B cell (primary cell): ENCODE results near the gene MTHFD1L. TPM values are rescaled to one million over a fixed set of nuclear protein-coding genes. Genes with fewer than 3 reads are reported as not detected.

ENCODE experiments used
- ATAC-seq: fragments of 200-7000 bp; cut with Tn5 transposase; one replicate; pipeline ENCODE4 v1.10.0; 2021; ENCODE audit warnings: low read depth, mild to moderate bottlenecking, moderate number of reproducible peaks, moderate library complexity
- CTCF ChIA-PET: fragments of 350-600 bp; sonication (Branson Sonifier 250); formaldehyde crosslinking; loops from one replicate; lab custom pipeline; 2021; ENCODE audit warnings: antibody characterized with exemption, inconsistent platforms; lab: Charles Lee
- POLR2A ChIA-PET: fragments of 350-600 bp; sonication (Branson Sonifier 250); formaldehyde crosslinking; loops from one replicate; lab custom pipeline; 2021; ENCODE audit warnings: antibody characterized with exemption; lab: Charles Lee
- DNase-seq: peaks from one replicate; pipeline ENCODE4 v3.0.0; 2013
- H2AFZ ChIP-seq: 2 replicates; pipeline ENCODE4 v1.6.1; 2012; ENCODE audit warnings: mild to moderate bottlenecking, low read depth, low read length; ENCODE audit not compliant: insufficient read depth, poor library complexity, severe bottlenecking
- H3K27ac ChIP-seq, 2 donors: 1 replicate in 1 of 2; 2 replicates in 1 of 2; pipeline ENCODE4 v1.5.1; 2012 to 2013; ENCODE audit warnings: low read length in 2 of 2, mild to moderate bottlenecking in 2 of 2, moderate library complexity in 1 of 2
- H3K27me3 ChIP-seq, 4 experiments: fragments of 200-600 bp in 1 of 4; sonication (generic) in 1 of 4; replicated peaks in 1 of 4; 1 replicate in 2 of 4; 2 replicates in 2 of 4; pipeline versions ENCODE4 v1.6.1 to v1.7.0; 2013 to 2016; ENCODE audit warnings: low read length in 3 of 4, mild to moderate bottlenecking in 2 of 4, mixed read lengths in 1 of 4, moderate library complexity in 1 of 4; ENCODE audit not compliant: insufficient read depth in 4 of 4, control insufficient read depth in 3 of 4; ENCODE audit errors: control extremely low read depth in 1 of 4
- H3K36me3 ChIP-seq, 2 experiments: replicated peaks in 1 of 2; 1 replicate in 1 of 2; 2 replicates in 1 of 2; pipeline versions ENCODE4 v1.6.1 to v1.7.1; 2013; ENCODE audit warnings: low read length in 1 of 2; ENCODE audit not compliant: insufficient read depth in 2 of 2, control insufficient read depth in 1 of 2; ENCODE audit errors: control extremely low read depth in 1 of 2, extremely low read depth in 1 of 2
- H3K4me1 ChIP-seq, 2 donors: fragments of 200-600 bp in 1 of 2; sonication (generic) in 1 of 2; 1 replicate in 1 of 2; 2 replicates in 1 of 2; pipeline versions ENCODE4 v1.5.1 to v1.6.1; 2013 to 2017; ENCODE audit warnings: low read length in 2 of 2; ENCODE audit not compliant: control insufficient read depth in 2 of 2, insufficient read depth in 2 of 2
- H3K4me2 ChIP-seq: replicated peaks from 2 replicates; pipeline ENCODE3; 2012; ENCODE audit warnings: mild to moderate bottlenecking, low read depth, low read length; ENCODE audit not compliant: poor library complexity, severe bottlenecking
- H3K4me3 ChIP-seq, 5 experiments: fragments of 200-600 bp in 1 of 5; sonication (generic) in 1 of 5; 1 replicate in 3 of 5; 2 replicates in 2 of 5; pipeline versions ENCODE4 v1.5.1 to v1.7.0; 2011 to 2016; ENCODE audit warnings: low read length in 4 of 5, mild to moderate bottlenecking in 4 of 5, low read depth in 2 of 5, control low read depth in 1 of 5, moderate library complexity in 1 of 5; ENCODE audit not compliant: insufficient read depth in 1 of 5; ENCODE audit errors: control extremely low read depth in 1 of 5, extremely low read depth in 1 of 5
- H3K79me2 ChIP-seq: fragments of 200-600 bp; sonication (generic); one replicate; pipeline ENCODE4 v1.6.0; 2016; ENCODE audit warnings: low read length; ENCODE audit not compliant: control insufficient read depth, insufficient read depth
- H3K9ac ChIP-seq: fragments of 200-600 bp; sonication (generic); 2 replicates; pipeline ENCODE4 v1.6.1; 2017; ENCODE audit warnings: mild to moderate bottlenecking, low read length, moderate library complexity
- H3K9me3 ChIP-seq, 3 donors: one replicate each; pipeline versions ENCODE4 v1.6.1 to v1.7.1; 2013; ENCODE audit warnings: low read length in 2 of 3; ENCODE audit not compliant: control insufficient read depth in 2 of 3, insufficient read depth in 1 of 3; ENCODE audit errors: control extremely low read depth in 1 of 3
- H4K20me1 ChIP-seq: 2 replicates; pipeline ENCODE4 v1.6.0; 2012; ENCODE audit warnings: mild to moderate bottlenecking, low read length; ENCODE audit not compliant: insufficient read depth, control insufficient read depth, poor library complexity, severe bottlenecking
- H3K27ac Mint-ChIP-seq: one replicate; pipeline ENCODE4 v1.8.0; 2021; ENCODE audit warnings: mixed read lengths
- H3K27me3 Mint-ChIP-seq: one replicate; pipeline ENCODE4 v1.8.0; 2021; ENCODE audit warnings: mixed read lengths
- H3K4me1 Mint-ChIP-seq: one replicate; pipeline ENCODE4 v1.8.0; 2021; ENCODE audit warnings: mixed read lengths
- H3K4me3 Mint-ChIP-seq: one replicate; pipeline ENCODE4 v1.8.0; 2021; ENCODE audit warnings: mixed read lengths
- H3K9me3 Mint-ChIP-seq: one replicate; pipeline ENCODE4 v1.8.0; 2022; ENCODE audit warnings: mixed read lengths; ENCODE audit not compliant: insufficient read depth
- CTCF ChIP-seq: fragments of 200-600 bp; IDR thresholded peaks from one replicate; pipeline ENCODE4 v1.8.0; 2022; ENCODE audit warnings: antibody characterized with exemption, mild to moderate bottlenecking
- EZH2 ChIP-seq: IDR thresholded peaks from 2 replicates; pipeline ENCODE4 v1.6.1; 2012; ENCODE audit warnings: borderline replicate concordance, low read depth, mild to moderate bottlenecking, moderate library complexity, low read length; ENCODE audit not compliant: insufficient read depth, poor library complexity, severe bottlenecking
- WGBS: methylation state at CpG from one replicate; pipeline ENCODE4 v1.1.5; 2013; ENCODE audit warnings: missing lambda C conversion rate; ENCODE audit not compliant: insufficient coverage; 5-methylcytosine and 5-hydroxymethylcytosine counted together
- intact Hi-C: fragments of 100-400 bp; cut with micrococcal nuclease; formaldehyde crosslinking; loops from one replicate; pipeline ENCODE4 v1.10.0; 2022
- polyA plus RNA-seq: library from polyadenylated mRNA; depleted of rRNA; stranded (reverse); fragments of >200 nt; gene quantifications from 2 replicates; pipeline ENCODE4 v1.2.3, GENCODE V29; 2012
- total RNA-seq, 2 donors: library from RNA; stranded (reverse); fragments of 120-200 nt in 1 of 2; gene quantifications; 1 replicate in 1 of 2; 2 replicates in 1 of 2; pipeline versions ENCODE4 v1.2.3 to v1.2.4, GENCODE V29; 2013 to 2022

Gene MTHFD1L
- total and polyA plus RNA-seq, 2 donors (not counting 1 experiment from before 2014, with no cell fraction given) = 2.9 to 16.1 TPM

- intact Hi-C loops = no loop called here
- Histone ChIP-seq H3K79me2 (no peaks in the 10 kb centered on the region), H3K4me2 (no peak overlapping the region), H3K27ac (no peak overlapping the region), H3K4me1 (peaks cover 0 to 6% of the 10 kb centered on the region in 2 donors), H3K4me3 (no peak overlapping the region), H3K36me3 (peaks cover 0 to 2% of the 10 kb centered on the region in 2 experiments), H3K27me3 (no peaks in the 10 kb centered on the region), H4K20me1 (no peaks in the 10 kb centered on the region), H2AFZ (no peak overlapping the region), H3K9ac (no peak overlapping the region), H3K9me3 (no peaks in the 10 kb centered on the region)
- H3K27ac Mint-ChIP-seq = no peak overlapping the region
- POLR2A ChIA-PET = no interaction called here
- peaks cover 3% of the 10 kb centered on the region for H3K9me3 Mint-ChIP-seq
- TF ChIP-seq CTCF (no peak), EZH2 (no peak)
- peaks cover 5% of the 10 kb centered on the region for H3K4me1 Mint-ChIP-seq
- no peak for DNase-seq
- no peak for ATAC-seq
- H3K27me3 Mint-ChIP-seq = no peaks in the 10 kb centered on the region
- WGBS = 100% methylated on average over 2 of the region's 8 CpGs
- CTCF ChIA-PET = no interaction called here
- H3K4me3 Mint-ChIP-seq = no peak overlapping the region
Observed at GRCh38 chr6:150971219-150971618, 105.7 kb downstream of the MTHFD1L start.

GRCh38 chr6:150975136-150975535 is 109.6 kb downstream of the MTHFD1L start:
- CTCF ChIA-PET = no interaction called here

More at GRCh38 chr6:150975136-150975535, 109.6 kb downstream of the MTHFD1L start:
- no peaks in the 10 kb centered on the region for H3K4me1 ChIP-seq
- no peak overlapping the region for H3K9ac ChIP-seq
- POLR2A ChIA-PET = no interaction called here
- no peak overlapping the region for H3K4me2 ChIP-seq
- no peak overlapping the region for H3K27ac ChIP-seq
- H3K36me3 ChIP-seq = peaks cover 0 to 2% of the 10 kb centered on the region in 2 experiments
- intact Hi-C loops = no loop called here
- H3K9me3 ChIP-seq = no peaks in the 10 kb centered on the region
- ATAC-seq (no peak), DNase-seq (no peak)
- no peaks in the 10 kb centered on the region for H3K27me3 ChIP-seq
- TF ChIP-seq EZH2 (no peak), CTCF (no peak)
- H4K20me1 ChIP-seq = no peaks in the 10 kb centered on the region
- Mint-ChIP-seq H3K27ac (no peak overlapping the region), H3K4me1 (peaks cover 6% of the 10 kb centered on the region), H3K4me3 (no peak overlapping the region), H3K27me3 (no peaks in the 10 kb centered on the region), H3K9me3 (peaks cover 3% of the 10 kb centered on the region)
- H3K4me3 ChIP-seq = no peak overlapping the region
- H2AFZ ChIP-seq = no peak overlapping the region
- WGBS = 95% methylated on average over 3 of the region's 6 CpGs
- no peaks in the 10 kb centered on the region for H3K79me2 ChIP-seq
